ENCODE measurements around the gene DIP2A.
A peak's percentile ranks its signal among the peaks of the same experiment; 100 is the strongest.

The DIP2A gene

DNA sequence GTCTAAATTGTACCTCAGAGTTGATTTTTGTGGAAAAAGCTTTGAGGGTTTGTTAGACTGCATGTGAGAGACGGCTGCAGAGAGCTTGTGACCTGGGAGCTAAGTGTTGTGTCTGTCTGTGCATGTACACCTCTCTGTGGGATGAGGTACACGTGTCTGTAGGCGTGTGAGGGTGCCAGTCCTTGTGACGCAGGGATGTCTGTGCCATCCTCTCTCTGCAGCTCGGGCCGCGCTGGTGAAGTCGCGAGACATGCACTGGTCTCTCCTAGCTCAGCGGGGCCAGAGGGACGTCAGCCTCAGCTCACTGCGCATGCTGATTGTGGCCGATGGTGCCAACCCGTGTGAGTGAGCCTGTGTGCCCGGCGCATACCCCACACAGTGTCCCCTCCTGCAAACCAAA, 79.6 kb downstream of the DIP2A start:
- no peak for DNase-seq

- DNase-seq: no peak
Measured at GRCh38 chr21:46538851-46539666, 80.4 kb downstream of the DIP2A start.

GRCh38 chr21:46540087-46540710, 81.5 kb downstream of the DIP2A start:
- no peak for DNase-seq

- DNase-seq: no peak
Measured at GRCh38 chr21:46542588-46543124, 84.0 kb downstream of the DIP2A start.

GRCh38 chr21:46543306-46543705, 84.6 kb downstream of the DIP2A start:
- no peak for DNase-seq

GRCh38 chr21:46544003-46544402, 85.3 kb downstream of the DIP2A start:
- DNase-seq: no peak

DNA sequence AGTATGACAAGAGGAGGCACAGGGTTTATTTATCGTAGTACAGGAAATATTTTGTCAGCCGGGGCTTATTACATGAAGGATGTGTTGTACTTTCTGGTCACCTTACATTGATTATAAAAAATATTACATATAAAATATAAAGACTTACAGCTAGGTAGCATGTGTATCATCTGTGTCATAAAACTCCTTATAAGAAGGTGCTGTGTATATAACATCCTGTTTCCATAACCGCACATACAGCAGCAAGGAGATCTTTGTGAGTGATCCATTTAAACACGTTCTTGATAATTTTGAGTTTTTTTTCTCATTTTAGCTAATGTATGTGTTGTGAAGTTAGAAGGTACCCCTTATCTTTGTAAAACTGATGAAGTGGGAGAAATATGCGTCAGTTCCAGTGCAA, 86.1 kb downstream of the DIP2A start:
- no peak for DNase-seq

DNA sequence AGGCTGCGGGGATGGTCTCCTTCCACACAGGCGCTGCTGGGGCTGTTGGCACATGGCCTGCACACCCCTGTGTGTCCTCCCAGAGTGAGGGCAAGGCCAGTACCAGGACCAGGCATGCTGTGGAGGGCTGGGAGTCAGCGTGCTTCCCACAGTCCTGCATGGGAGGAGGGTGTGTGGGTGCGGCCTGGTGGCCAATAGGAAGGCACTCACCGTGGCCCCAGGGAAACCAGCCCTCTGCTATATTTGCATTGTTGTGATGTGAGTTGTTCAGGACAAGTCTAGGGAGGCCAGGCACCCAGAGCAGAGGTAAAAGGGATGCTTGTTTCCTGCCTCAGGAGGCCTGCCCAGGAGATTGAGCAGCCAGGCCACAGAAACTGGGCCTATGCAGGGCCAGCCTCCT, 86.7 kb downstream of the DIP2A start:
- DNase-seq: no peak

DNA sequence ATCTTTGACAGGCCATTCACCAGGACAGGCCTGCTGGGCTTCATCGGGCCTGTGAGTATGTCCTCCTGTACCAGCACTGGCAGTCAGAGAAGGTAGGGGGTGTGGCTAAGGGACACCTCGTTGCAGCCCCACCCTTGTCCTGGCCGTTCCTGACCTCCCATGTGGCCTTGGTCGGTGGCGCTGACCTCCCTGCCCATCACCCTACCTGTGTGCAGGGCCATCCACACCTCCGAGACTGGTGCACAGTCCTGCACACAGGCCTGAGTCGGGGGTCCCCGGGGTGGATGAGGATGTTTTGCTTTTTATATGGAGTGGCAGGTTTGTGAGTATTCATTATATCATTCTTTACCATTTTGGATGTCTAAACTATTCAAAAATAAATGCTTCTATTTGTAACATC, 87.2 kb downstream of the DIP2A start:
- DNase-seq: no peak

DNA sequence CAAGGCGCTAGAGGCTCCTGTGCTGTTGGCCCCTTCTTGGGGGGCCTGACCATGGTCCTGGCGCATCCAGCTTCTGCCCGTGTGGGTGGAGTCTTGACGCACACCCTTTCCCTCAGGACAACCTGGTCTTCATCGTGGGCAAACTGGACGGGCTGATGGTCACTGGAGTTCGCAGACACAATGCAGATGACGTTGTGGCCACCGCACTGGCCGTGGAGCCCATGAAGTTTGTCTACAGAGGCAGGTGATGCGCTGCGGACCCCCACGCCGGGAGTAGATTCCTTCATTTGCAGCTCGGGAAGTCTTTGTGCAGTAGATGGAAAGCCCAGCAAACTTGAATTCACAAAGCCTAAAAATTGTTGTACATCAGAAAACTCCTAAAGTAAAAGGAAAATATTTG, 88.1 kb downstream of the DIP2A start:
- DNase-seq: no peak

- no peak for DNase-seq
Measured at GRCh38 chr21:46549650-46550049, 91.0 kb downstream of the DIP2A start.

DNA sequence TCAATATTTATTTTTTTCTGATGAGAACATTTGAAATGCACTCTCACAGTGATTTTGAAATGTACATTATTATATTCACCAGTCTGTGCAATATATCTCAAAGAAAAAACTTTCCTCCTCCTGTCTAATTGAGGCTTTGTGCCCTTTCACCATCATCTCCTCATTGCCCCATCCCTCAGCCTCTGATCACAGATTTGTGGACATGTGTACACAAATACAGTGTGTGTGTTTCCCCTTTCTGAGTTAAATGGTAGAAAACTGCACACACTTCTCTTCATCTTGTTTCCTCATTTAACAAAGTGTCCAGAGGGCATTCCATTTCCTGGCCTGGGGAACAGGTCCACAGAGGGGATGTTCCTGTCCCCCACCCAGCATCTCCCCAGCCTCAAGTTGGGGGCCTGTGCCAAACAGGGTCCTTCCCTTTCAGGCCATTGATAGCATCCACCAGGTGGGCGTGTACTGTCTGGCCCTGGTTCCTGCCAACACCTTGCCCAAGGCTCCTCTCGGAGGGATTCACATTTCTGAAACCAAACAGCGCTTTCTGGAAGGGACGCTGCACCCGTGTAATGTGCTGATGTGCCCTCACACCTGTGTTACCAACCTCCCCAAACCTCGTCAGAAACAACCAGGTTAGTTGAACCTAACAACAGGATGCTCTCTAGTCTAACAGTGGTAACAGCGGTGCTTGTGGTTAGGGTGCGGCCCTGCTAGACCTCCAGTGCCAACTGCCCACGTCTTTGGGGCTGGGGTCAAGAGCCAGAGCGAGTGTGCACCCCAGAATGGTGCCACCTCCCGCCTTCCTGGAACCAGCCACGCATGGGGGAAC, 91.6 kb downstream of the DIP2A start:
- peak; percentile 50 for DNase-seq

DNA sequence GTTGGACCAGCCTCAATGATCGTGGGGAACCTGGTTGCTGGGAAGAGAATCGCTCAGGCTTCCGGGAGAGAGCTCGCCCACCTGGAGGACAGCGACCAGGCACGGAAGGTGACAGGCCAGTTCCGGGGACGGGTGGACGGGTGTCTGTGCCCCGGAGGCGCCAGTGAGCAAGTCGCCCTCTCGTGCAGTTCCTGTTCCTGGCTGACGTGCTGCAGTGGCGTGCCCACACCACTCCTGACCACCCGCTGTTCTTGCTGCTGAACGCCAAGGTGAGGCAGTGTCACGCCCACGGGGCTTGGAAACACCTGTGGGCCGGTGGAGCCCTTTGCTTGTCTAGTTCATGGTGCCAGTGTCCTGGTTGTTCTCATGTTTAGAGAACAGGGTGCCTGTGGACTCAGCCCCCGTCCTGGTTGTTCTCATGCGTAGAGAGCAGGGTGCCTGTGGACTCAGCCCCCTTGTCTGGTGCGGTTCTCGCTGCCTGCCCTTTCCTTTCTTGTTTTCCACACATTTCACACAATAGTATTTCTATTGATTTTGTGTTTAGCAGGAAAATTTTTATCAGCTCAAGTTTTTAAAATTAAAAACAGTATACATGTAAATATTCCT, 93.0 kb downstream of the DIP2A start:
- DNase-seq: peak; percentile 67

DNA sequence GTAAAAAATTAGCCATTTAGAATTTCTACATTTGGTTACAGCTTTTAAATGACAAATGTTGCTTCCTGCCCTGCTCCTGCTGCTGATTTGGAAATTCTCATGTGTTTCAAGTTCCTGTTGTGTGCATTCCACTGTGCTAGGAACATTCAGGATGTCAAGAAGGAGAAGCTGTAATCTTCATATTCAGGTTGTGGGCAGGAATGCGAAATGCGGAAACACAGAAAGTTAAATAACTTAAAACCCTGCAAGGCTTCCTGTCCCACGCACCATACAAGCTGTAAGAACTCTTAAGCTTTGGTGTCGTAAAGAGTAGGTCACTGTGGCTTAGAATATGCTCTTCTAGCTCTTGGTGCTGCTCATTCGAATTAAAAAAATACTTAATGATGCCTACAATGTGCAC, 93.6 kb downstream of the DIP2A start:
- DNase-seq: peak; percentile 84

DNA sequence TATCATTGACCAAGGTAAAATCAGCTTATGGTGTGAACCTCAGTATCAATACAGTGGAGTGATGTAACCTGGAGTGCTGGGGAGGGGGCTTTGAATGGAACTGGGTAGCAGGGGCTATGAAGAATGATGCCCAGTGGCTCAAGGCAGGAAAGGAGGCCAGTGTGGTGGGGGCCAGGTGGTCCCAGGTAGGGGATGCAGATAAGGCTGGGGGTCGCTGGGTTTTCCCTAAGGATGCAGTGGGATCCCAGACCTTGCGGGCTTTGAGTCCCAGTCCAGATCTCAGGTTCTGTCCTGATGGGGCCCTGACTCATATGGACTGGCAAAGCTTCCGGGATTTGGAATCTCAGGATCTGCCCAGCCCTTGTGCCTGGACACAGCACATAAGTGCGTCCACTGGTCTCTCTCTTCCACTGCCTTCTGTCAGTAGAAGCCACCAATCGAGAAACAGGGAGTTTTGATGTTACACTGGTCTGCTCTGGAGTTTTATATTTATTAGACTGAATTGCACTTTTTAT, 94.2 kb downstream of the DIP2A start:
- no peak for DNase-seq

DNA sequence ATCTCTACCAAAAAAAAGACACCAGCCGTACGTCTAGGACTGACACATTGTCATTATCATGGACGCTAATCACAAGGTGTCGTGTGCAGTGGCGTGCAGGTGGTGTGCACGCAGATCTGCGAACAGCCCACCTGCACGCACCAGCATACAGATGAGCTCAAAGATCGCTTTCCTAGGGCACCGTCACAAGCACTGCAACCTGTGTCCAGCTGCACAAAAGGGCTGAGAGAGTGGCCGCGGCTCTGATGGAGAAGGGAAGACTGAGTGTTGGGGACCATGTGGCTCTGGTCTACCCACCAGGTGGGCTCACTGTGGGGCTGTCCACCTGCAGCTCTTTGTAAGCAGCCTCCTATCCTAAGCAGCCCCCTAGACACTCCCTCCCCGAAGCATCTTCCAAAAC, 95.3 kb downstream of the DIP2A start:
- no peak for DNase-seq

- DNase-seq: no peak
Measured at GRCh38 chr21:46554431-46555224, 95.9 kb downstream of the DIP2A start.

DNA sequence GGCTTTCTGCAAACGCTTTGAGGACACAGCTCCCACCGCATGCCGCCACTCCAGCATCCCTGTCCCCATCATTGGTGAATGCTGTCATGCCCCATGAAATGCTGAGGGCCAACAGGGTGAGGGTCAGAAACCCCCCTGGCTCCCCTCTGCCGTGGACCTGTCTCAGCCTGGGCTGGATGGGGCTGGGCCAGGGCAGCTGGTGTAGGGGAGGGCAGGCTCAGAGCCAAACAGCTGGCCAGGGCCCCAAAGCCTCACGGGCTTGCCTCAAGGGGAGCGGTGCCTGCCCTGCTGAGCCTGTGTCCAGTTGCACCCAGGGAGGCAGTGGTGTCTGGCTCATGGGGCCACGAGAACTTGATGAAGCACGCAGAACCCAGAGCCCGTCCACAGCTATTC, 96.5 kb downstream of the DIP2A start:
- no peak for DNase-seq

DNA sequence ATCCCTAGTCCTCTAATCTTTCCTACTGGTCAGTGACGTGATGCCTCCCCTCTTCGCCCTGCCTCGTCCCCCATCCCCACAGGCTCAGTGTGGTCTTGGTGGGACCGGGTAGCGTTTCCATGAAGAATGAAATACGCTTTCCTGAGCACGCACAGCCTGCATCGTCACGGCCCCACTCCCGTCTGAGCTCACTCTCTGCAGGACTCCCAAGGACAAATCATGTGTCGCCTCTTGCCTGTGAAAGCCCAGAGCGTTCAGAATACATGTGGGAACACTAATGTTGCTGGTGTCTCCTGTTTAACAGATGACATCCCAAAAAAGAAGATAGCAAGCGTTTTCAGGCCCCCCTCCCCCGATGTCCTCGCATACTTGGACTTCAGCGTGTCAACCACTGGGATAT, 97.0 kb downstream of the DIP2A start:
- no peak for DNase-seq

GRCh38 chr21:46556802-46557201, 98.1 kb downstream of the DIP2A start:
- no peak for DNase-seq

DNA sequence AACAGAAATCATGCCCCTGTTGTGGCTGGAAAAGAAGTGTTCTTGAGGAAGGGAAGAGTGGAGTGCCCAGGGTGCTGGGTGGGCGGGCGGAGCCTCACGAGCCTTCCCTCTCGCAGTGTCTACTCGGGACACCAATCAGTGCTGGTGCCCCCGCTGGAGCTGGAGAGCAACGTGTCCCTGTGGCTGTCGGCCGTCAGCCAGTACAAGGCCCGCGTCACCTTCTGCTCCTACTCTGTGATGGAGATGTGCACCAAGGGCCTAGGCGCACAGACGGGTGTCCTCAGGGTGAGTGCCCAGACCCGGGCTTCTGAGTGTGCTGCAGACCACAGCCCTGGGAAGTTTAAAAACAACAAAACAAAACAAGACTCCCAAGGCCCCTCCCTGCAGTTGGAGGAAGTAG, 98.8 kb downstream of the DIP2A start:
- no peak for DNase-seq

DNA sequence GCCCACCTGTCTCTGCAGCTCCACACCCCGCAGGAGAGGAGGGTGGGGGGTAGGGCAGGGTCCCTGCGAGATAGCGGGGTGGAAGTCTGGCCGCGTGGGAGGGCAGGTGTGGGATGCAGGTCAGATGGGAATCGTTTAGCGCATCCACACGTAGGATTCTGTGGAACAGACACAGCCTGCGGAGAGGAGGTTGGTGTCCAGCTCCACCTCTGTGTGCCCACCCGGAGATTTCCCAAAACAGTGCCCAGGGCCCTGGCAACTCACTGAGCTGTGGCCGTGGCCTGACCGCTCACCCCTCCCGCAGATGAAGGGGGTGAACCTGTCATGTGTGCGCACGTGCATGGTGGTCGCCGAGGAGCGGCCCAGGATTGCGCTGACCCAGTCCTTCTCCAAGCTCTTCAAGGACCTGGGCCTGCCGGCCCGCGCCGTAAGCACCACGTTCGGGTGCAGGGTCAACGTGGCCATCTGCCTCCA, 99.3 kb downstream of the DIP2A start:
- no peak for DNase-seq

Data from inflammatory macrophage treated with lipopolysaccharide for 4 hours (primary cell).